Caco-2 (cell line): Measurements from ENCODE around the gene RGSL1. TPM values are rescaled to one million over a fixed set of nuclear protein-coding genes. Genes with fewer than 3 reads are reported as not detected.

Source experiments
- BruUV-seq: library from RNA; stranded (reverse); fragments of 400-500 nt; replicated peaks from 2 replicates; lab custom pipeline; 2021; lab: Mats Ljungman, UMichigan
- CTCF ChIA-PET: fragments of 300-600 bp; sonication (Branson Sonifier 250); formaldehyde crosslinking; loops from one replicate; lab custom pipeline; 2022; ENCODE audit warnings: antibody characterized with exemption; lab: Charles Lee
- POLR2A ChIA-PET: fragments of 300-600 bp; sonication (Branson Sonifier 250); formaldehyde crosslinking; loops from one replicate; lab custom pipeline; 2022; ENCODE audit warnings: antibody characterized with exemption; lab: Charles Lee
- DNase-seq, 2 experiments: peaks; one replicate each; pipeline versions ENCODE4 v3.0.0 to v3.0.0-alpha.2; 2020 to 2022
- H3K27me3 ChIP-seq: replicated peaks from 2 replicates; pipeline ENCODE4 v1.6.0; 2011; ENCODE audit warnings: low read length; ENCODE audit not compliant: control insufficient read depth, insufficient read depth
- H3K36me3 ChIP-seq: 2 replicates; pipeline ENCODE4 v1.5.1; 2011; ENCODE audit warnings: low read length; ENCODE audit not compliant: control insufficient read depth, insufficient read depth
- H3K4me1 ChIP-seq: fragments of 250-450 bp; sonication (Bioruptor Pico); 2 replicates; pipeline ENCODE4 v1.5.1; 2020; ENCODE audit warnings: mild to moderate bottlenecking
- H3K4me3 ChIP-seq: 2 replicates; pipeline ENCODE4 v1.5.1; 2011; ENCODE audit warnings: low read depth, mild to moderate bottlenecking, control low read depth, low read length
- H3K9me3 ChIP-seq: fragments of 250-450 bp; sonication (Bioruptor Pico); 2 replicates; pipeline ENCODE4 v1.5.1; 2020; ENCODE audit warnings: mild to moderate bottlenecking, moderate library complexity
- H3K27ac Mint-ChIP-seq: one replicate; pipeline ENCODE4 v1.8.0; 2022; ENCODE audit warnings: mixed read lengths; ENCODE audit not compliant: unreplicated experiment
- H3K27me3 Mint-ChIP-seq: one replicate; pipeline ENCODE4 v1.8.0; 2022; ENCODE audit warnings: mixed read lengths; ENCODE audit not compliant: insufficient read depth, unreplicated experiment
- H3K36me3 Mint-ChIP-seq: one replicate; pipeline ENCODE4 v1.8.0; 2022; ENCODE audit warnings: mild to moderate bottlenecking, mixed read lengths; ENCODE audit not compliant: insufficient read depth, unreplicated experiment
- H3K4me1 Mint-ChIP-seq: one replicate; pipeline ENCODE4 v1.8.0; 2022; ENCODE audit warnings: low read depth, mixed read lengths; ENCODE audit not compliant: unreplicated experiment
- H3K4me3 Mint-ChIP-seq: one replicate; pipeline ENCODE4 v1.8.0; 2022; ENCODE audit warnings: mild to moderate bottlenecking, moderate library complexity, mixed read lengths; ENCODE audit not compliant: unreplicated experiment
- H3K9me3 Mint-ChIP-seq: one replicate; pipeline ENCODE4 v1.8.0; 2022; ENCODE audit warnings: mixed read lengths; ENCODE audit not compliant: unreplicated experiment
- CTCF ChIP-seq, 2 experiments: fragments of 200-600 bp in 1 of 2; IDR thresholded peaks; 1 replicate in 1 of 2; 2 replicates in 1 of 2; pipeline versions ENCODE4 v1.5.1 to v1.8.0; 2011 to 2022; ENCODE audit warnings: antibody characterized with exemption in 1 of 2, control low read depth in 1 of 2, inconsistent platforms in 1 of 2, low read depth in 1 of 2, low read length in 1 of 2, mild to moderate bottlenecking in 1 of 2, moderate library complexity in 1 of 2; ENCODE audit not compliant: insufficient read depth in 1 of 2, severe bottlenecking in 1 of 2, unreplicated experiment in 1 of 2
- intact Hi-C: fragments of 100-400 bp; cut with micrococcal nuclease; formaldehyde crosslinking; loops from one replicate; pipeline ENCODE4 v1.10.0; 2022; ENCODE audit not compliant: unreplicated experiment
- total RNA-seq: library from RNA; stranded (reverse); gene quantifications from 2 replicates; pipeline ENCODE4 v1.2.3, GENCODE V29; 2022

The RGSL1 gene
- total RNA-seq, 1 experiment from 2014 or later: not detected

- no TSS peak for BruUV-seq
Measured at GRCh38 chr1:182596934-182597333, 147.0 kb downstream of the RGSL1 start.

GRCh38 chr1:182598296-182598695, 148.3 kb downstream of the RGSL1 start:
- BruUV-seq: no TSS peak
- no peaks in the 10 kb centered on the region for H3K36me3 Mint-ChIP-seq
- no peak overlapping the region for H3K4me3 Mint-ChIP-seq
- no peak for TF ChIP-seq CTCF (IDR thresholded peaks at IDR 0.05; ENCODE audit: insufficient read depth in 1 of 2, low read depth in 1 of 2, low read length in 1 of 2, severe bottlenecking in 1 of 2, unreplicated experiment in 1 of 2)
- no peak for DNase-seq
- Histone ChIP-seq H3K36me3 (peaks cover 3% of the 10 kb centered on the region), H3K27me3 (no peaks in the 10 kb centered on the region), H3K4me3 (no peak overlapping the region), H3K9me3 (no peaks in the 10 kb centered on the region), H3K4me1 (peaks cover under 1% of the 10 kb centered on the region; the same call in 1 of the 2 replicates)
- POLR2A ChIA-PET: no interaction called here
- no peaks in the 10 kb centered on the region for H3K9me3 Mint-ChIP-seq
- H3K4me1 Mint-ChIP-seq: no peaks in the 10 kb centered on the region
- CTCF ChIA-PET: interaction anchor here (1.9 to 10.4 kb wide), 2 partner anchors 10 to 187 kb away, joined by 6 to 265 read pairs; partner anchors contain the start of gene RNASEL
- intact Hi-C loops: loop anchor here (5.0 kb wide), 2 partner anchors 314 to 516 kb away; no protein-coding TSS in a partner anchor
- H3K27me3 Mint-ChIP-seq: no peaks in the 10 kb centered on the region
- H3K27ac Mint-ChIP-seq: no peak overlapping the region

More at GRCh38 chr1:182596934-182597333, 147.0 kb downstream of the RGSL1 start:
- TF ChIP-seq CTCF (IDR thresholded peaks at IDR 0.05; ENCODE audit: insufficient read depth in 1 of 2, low read depth in 1 of 2, low read length in 1 of 2, severe bottlenecking in 1 of 2, unreplicated experiment in 1 of 2): no peak
- Mint-ChIP-seq H3K27me3 (no peaks in the 10 kb centered on the region), H3K36me3 (no peaks in the 10 kb centered on the region), H3K4me1 (no peaks in the 10 kb centered on the region), H3K9me3 (no peaks in the 10 kb centered on the region), H3K27ac (no peak overlapping the region), H3K4me3 (no peak overlapping the region)
- Histone ChIP-seq H3K9me3 (no peaks in the 10 kb centered on the region), H3K36me3 (peaks cover 2% of the 10 kb centered on the region), H3K4me1 (no peaks in the 10 kb centered on the region), H3K27me3 (no peaks in the 10 kb centered on the region), H3K4me3 (no peak overlapping the region)
- POLR2A ChIA-PET: no interaction called here
- CTCF ChIA-PET: interaction anchor here (10.4 kb wide), 1 partner anchor 188 kb away, joined by 265 read pairs; no protein-coding TSS in a partner anchor
- intact Hi-C loops: loop anchor here (5.0 kb wide), 2 partner anchors 315 to 515 kb away; no protein-coding TSS in a partner anchor
- DNase-seq: no peak

GRCh38 chr1:182599339-182599738, 149.4 kb downstream of the RGSL1 start:
- H3K4me1 ChIP-seq: peaks cover 5% of the 10 kb centered on the region; the same call in 1 of the 2 replicates
- H3K27ac Mint-ChIP-seq: no peak overlapping the region
- no peaks in the 10 kb centered on the region for H3K4me1 Mint-ChIP-seq
- ChIA-PET POLR2A (no interaction called here), CTCF (interaction anchor here (1.1 to 10.4 kb wide), 4 partner anchors 11 to 186 kb away, joined by 3 to 265 read pairs (median 4); partner anchors contain the start of gene RNASEL)
- intact Hi-C loops: loop anchor here (5.0 kb wide), 2 partner anchors 313 to 517 kb away; no protein-coding TSS in a partner anchor
- peak; percentile 24 to 37 for TF ChIP-seq CTCF (IDR thresholded peaks at IDR 0.05; ENCODE audit: insufficient read depth in 1 of 2, low read depth in 1 of 2, low read length in 1 of 2, severe bottlenecking in 1 of 2, unreplicated experiment in 1 of 2)
- no peaks in the 10 kb centered on the region for H3K27me3 ChIP-seq
- no TSS peak for BruUV-seq
- DNase-seq: peak in 1 of 2 experiments; percentile 41
- no peaks in the 10 kb centered on the region for H3K9me3 ChIP-seq
- no peak overlapping the region for H3K4me3 Mint-ChIP-seq
- peaks cover 3% of the 10 kb centered on the region for H3K36me3 ChIP-seq
- no peaks in the 10 kb centered on the region for H3K27me3 Mint-ChIP-seq
- H3K9me3 Mint-ChIP-seq: no peaks in the 10 kb centered on the region
- peaks cover 4% of the 10 kb centered on the region for H3K36me3 Mint-ChIP-seq
- no peak overlapping the region for H3K4me3 ChIP-seq
